Fibroblast of pulmonary artery (primary cell): Measurements from ENCODE around the gene SAMD9.

Experiments used
- DNase-seq: peaks from one replicate; pipeline ENCODE4 v3.0.0-alpha.2; 2010; ENCODE audit warnings: low read depth
- H3K4me3 ChIP-seq: replicated peaks from 2 replicates; pipeline ENCODE4 v1.5.1; 2011; ENCODE audit warnings: low read depth, mild to moderate bottlenecking, control low read depth, low read length, moderate library complexity
- CTCF ChIP-seq: IDR thresholded peaks from 2 replicates; pipeline ENCODE4 v1.5.1; 2011; ENCODE audit warnings: mild to moderate bottlenecking, control low read depth, low read length, inconsistent platforms; ENCODE audit errors: missing control alignments

Gene SAMD9

GRCh38 chr7:93053949-93054943 is 63.5 kb downstream of the SAMD9 start:
- no peak for DNase-seq
- no peak overlapping the region for H3K4me3 ChIP-seq
- TF ChIP-seq CTCF, result no peak

DNA sequence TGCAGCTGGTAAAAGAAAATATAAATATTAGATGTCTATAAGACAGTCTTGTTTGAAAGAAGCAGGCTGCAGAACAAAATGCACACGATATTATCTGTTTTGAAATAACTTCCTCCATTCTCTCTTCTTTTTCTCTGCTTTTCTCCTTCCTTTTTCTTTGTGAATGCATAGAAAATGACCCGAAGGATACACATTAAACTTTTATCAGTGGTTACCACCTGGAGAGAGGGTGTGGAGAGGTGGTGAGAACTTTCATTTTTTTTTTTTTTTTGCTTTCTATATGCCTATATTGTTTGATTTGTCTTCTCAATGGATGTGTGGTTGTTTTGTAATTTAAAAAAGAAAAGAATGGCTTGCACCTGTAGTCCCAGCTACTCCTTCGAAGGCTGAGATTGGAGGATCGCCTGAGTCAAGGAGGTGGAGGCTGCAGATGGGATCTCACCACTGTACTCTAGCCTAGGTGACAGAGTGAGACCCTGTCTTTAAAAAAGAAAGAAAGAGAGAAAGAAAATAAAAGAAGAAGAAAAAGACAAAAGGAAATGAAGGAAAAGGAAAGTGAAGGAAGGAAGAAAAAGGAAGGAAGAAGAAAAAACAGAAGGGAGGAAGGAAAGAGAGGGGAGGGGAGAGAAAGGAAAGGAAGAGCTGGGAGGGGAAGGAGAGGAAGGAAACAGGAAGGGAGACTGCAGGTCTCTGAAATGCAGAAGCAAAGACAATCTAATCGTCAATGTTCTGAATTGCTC is 64.4 kb downstream of the SAMD9 start:
- DNase-seq, result no peak
- TF ChIP-seq CTCF, result no peak
- H3K4me3 ChIP-seq, result no peak overlapping the region

DNA sequence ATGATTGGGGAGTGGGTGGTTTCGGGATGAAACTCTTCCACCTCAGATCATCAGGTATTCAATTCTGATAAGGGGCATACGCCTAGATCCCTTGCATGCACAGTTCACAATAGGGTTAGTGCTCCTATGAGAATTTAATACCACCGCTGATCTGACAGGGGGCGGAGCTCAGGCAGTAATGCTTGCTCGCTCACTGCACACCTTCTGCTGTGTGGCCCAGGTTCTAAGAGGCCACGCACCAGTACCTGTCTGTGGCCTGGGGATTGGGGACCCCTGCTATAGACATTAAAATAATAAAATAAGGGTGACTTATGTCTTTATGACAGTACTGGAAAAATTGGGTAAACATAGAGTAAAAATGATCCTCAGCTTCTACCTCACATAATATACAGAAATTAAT is 66.1 kb downstream of the SAMD9 start:
- no peak for TF ChIP-seq CTCF
- no peak for DNase-seq
- no peak overlapping the region for H3K4me3 ChIP-seq
